Mucosa of stomach (tissue), 1 donor: ENCODE results near the gene ASB1.

ENCODE experiments used
- H3K27me3 ChIP-seq: one replicate; pipeline ENCODE4 v1.7.0; 2013; ENCODE audit warnings: mild to moderate bottlenecking, low read length; ENCODE audit not compliant: control insufficient read depth, insufficient read depth
- H3K36me3 ChIP-seq: one replicate; pipeline ENCODE4 v1.7.0; 2013; ENCODE audit warnings: low read length; ENCODE audit not compliant: control insufficient read depth, insufficient read depth
- H3K4me1 ChIP-seq: one replicate; pipeline ENCODE4 v1.7.0; 2013; ENCODE audit warnings: mild to moderate bottlenecking, low read length; ENCODE audit not compliant: control insufficient read depth, insufficient read depth
- H3K4me3 ChIP-seq: one replicate; pipeline ENCODE4 v1.7.0; 2013; ENCODE audit warnings: low read length
- H3K9ac ChIP-seq: one replicate; pipeline ENCODE4 v1.7.0; 2013; ENCODE audit warnings: mild to moderate bottlenecking, low read length, moderate library complexity
- H3K9me3 ChIP-seq: one replicate; pipeline ENCODE4 v1.7.0; 2013; ENCODE audit warnings: mild to moderate bottlenecking, low read length, moderate library complexity; ENCODE audit not compliant: control insufficient read depth
- donor health status: Pancreatic carcinoma.

The ASB1 gene

GRCh38 chr2:238406998-238407285 lies 19.8 kb upstream of the ASB1 start:
- Histone ChIP-seq H3K27me3 (no peaks in the 10 kb centered on the region), H3K4me1 (no peaks in the 10 kb centered on the region), H3K36me3 (no peaks in the 10 kb centered on the region), H3K4me3 (no peak overlapping the region), H3K9me3 (no peaks in the 10 kb centered on the region), H3K9ac (no peak overlapping the region)

GRCh38 chr2:238407566-238407965 lies 19.2 kb upstream of the ASB1 start:
- Histone ChIP-seq H3K9ac (no peak overlapping the region), H3K9me3 (no peaks in the 10 kb centered on the region), H3K36me3 (no peaks in the 10 kb centered on the region), H3K4me3 (no peak overlapping the region), H3K4me1 (no peaks in the 10 kb centered on the region), H3K27me3 (no peaks in the 10 kb centered on the region)

GRCh38 chr2:238408615-238409340 lies 17.9 kb upstream of the ASB1 start:
- Histone ChIP-seq H3K27me3 (no peaks in the 10 kb centered on the region), H3K4me3 (no peak overlapping the region), H3K4me1 (no peaks in the 10 kb centered on the region)

GRCh38 chr2:238409341-238410199 lies 17.2 kb upstream of the ASB1 start:
- H3K4me3 ChIP-seq = no peak overlapping the region
- no peaks in the 10 kb centered on the region for H3K27me3 ChIP-seq
- no peak overlapping the region for H3K9ac ChIP-seq
- H3K4me1 ChIP-seq = no peaks in the 10 kb centered on the region
- no peaks in the 10 kb centered on the region for H3K36me3 ChIP-seq
- H3K9me3 ChIP-seq = no peaks in the 10 kb centered on the region

More at GRCh38 chr2:238408615-238409340, 17.9 kb upstream of the ASB1 start:
- H3K9me3 ChIP-seq = no peaks in the 10 kb centered on the region
- H3K9ac ChIP-seq = no peak overlapping the region
- H3K36me3 ChIP-seq = no peaks in the 10 kb centered on the region

GRCh38 chr2:238412067-238412767 lies 14.5 kb upstream of the ASB1 start:
- Histone ChIP-seq H3K27me3 (no peaks in the 10 kb centered on the region), H3K9ac (no peak overlapping the region), H3K9me3 (no peaks in the 10 kb centered on the region), H3K4me1 (peaks cover 4% of the 10 kb centered on the region), H3K4me3 (no peak overlapping the region), H3K36me3 (no peaks in the 10 kb centered on the region)

- H3K4me1 ChIP-seq = peaks cover 12% of the 10 kb centered on the region
- no peaks in the 10 kb centered on the region for H3K9me3 ChIP-seq
Observed at GRCh38 chr2:238413368-238413767, 13.4 kb upstream of the ASB1 start.

GRCh38 chr2:238415036-238415764 lies 11.5 kb upstream of the ASB1 start:
- Histone ChIP-seq H3K27me3 (no peaks in the 10 kb centered on the region), H3K4me3 (no peak overlapping the region), H3K9ac (no peak overlapping the region), H3K9me3 (no peaks in the 10 kb centered on the region), H3K4me1 (peaks cover 16% of the 10 kb centered on the region), H3K36me3 (no peaks in the 10 kb centered on the region)

More at GRCh38 chr2:238413368-238413767, 13.4 kb upstream of the ASB1 start:
- Histone ChIP-seq H3K9ac (no peak overlapping the region), H3K27me3 (no peaks in the 10 kb centered on the region), H3K4me3 (no peak overlapping the region), H3K36me3 (no peaks in the 10 kb centered on the region)

- H3K36me3 ChIP-seq = no peaks in the 10 kb centered on the region
- no peak overlapping the region for H3K9ac ChIP-seq
- H3K9me3 ChIP-seq = no peaks in the 10 kb centered on the region
- H3K4me1 ChIP-seq = peaks cover 19% of the 10 kb centered on the region
- no peak overlapping the region for H3K4me3 ChIP-seq
- H3K27me3 ChIP-seq = no peaks in the 10 kb centered on the region
Observed at GRCh38 chr2:238415893-238416292, 10.8 kb upstream of the ASB1 start.

GRCh38 chr2:238418196-238418998 lies 8.3 kb upstream of the ASB1 start:
- Histone ChIP-seq H3K4me1 (peaks cover 27% of the 10 kb centered on the region), H3K27me3 (no peaks in the 10 kb centered on the region), H3K4me3 (no peak overlapping the region), H3K9me3 (no peaks in the 10 kb centered on the region), H3K9ac (no peak overlapping the region), H3K36me3 (no peaks in the 10 kb centered on the region)

- H3K27me3 ChIP-seq = no peaks in the 10 kb centered on the region
- no peaks in the 10 kb centered on the region for H3K9me3 ChIP-seq
- no peaks in the 10 kb centered on the region for H3K36me3 ChIP-seq
- H3K4me3 ChIP-seq = no peak overlapping the region
- no peak overlapping the region for H3K9ac ChIP-seq
- H3K4me1 ChIP-seq = peaks cover 27% of the 10 kb centered on the region
Observed at GRCh38 chr2:238418999-238419546, 7.7 kb upstream of the ASB1 start.

GRCh38 chr2:238420442-238420841 lies 6.3 kb upstream of the ASB1 start:
- H3K4me1 ChIP-seq = peaks cover 27% of the 10 kb centered on the region
- H3K9ac ChIP-seq = no peak overlapping the region
- no peaks in the 10 kb centered on the region for H3K9me3 ChIP-seq
- H3K27me3 ChIP-seq = no peaks in the 10 kb centered on the region
- H3K4me3 ChIP-seq = no peak overlapping the region
- H3K36me3 ChIP-seq = no peaks in the 10 kb centered on the region
